ENCODE results near the gene RBP4. TPM values are rescaled to one million over a fixed set of nuclear protein-coding genes. Genes with fewer than 3 reads are reported as not detected.

RBP4 gene
- polyA plus RNA-seq (ENCODE audit: insufficient read length in 3 of 3): under 1 TPM; 0.61 to 0.98 (median 0.93) TPM
- long read RNA-seq, donor 1: 0 reads
- long read RNA-seq, donor 2: 0 reads
- long read RNA-seq, donor 3, transcript RBP4-201 (6 exons, 1,068 nt): major isoform, 23 of 23 reads
- long read RNA-seq, donor 3, partial matches to known transcripts: 0 of 23 reads
- long read RNA-seq, donor 3, other reads (novel, unspliced or antisense): 0 of 23 reads
- long read RNA-seq, donor 4: 0 reads
- long read RNA-seq, donor 5: 0 reads
- long read RNA-seq, donor 6: 0 reads
- long read RNA-seq, donor 7: 0 reads
- long read RNA-seq, donor 8: 0 reads
- long read RNA-seq, donor 9: 0 reads
- long read RNA-seq, donor 10: 0 reads
- long read RNA-seq, donor 11: 0 reads
- long read RNA-seq, donor 12: 0 reads
- long read RNA-seq, donor 13: 0 reads
- long read RNA-seq, donor 14: 0 reads
- long read RNA-seq, donor 15, partial matches to known transcripts: 0 of 1 reads
- long read RNA-seq, donor 15, other reads (novel, unspliced or antisense): 0 of 1 reads
- long read RNA-seq, donor 16, partial matches to known transcripts: 0 of 1 reads
- long read RNA-seq, donor 16, other reads (novel, unspliced or antisense): 0 of 1 reads

GRCh38 chr10:93601146-93601773 lies at the start of gene RBP4:
Gene RBP4, minus strand, starts transcription at chr10:93601235. Its CDS starts 207 bp downstream, at chr10:93601028.
- DNase-seq (ENCODE audit: extremely low read depth in 1 of 11, low read depth in 9 of 11, low spot score in 4 of 11): peak in 2 of 11 donors; percentile 18 to 19

GRCh38 chr10:93639791-93640190 lies 38.8 kb upstream of the RBP4 start:
- no peak for DNase-seq (ENCODE audit: extremely low read depth in 1 of 11, low read depth in 9 of 11, low spot score in 4 of 11)

GRCh38 chr10:93630625-93631557 lies 29.9 kb upstream of the RBP4 start:
- DNase-seq (ENCODE audit: extremely low read depth in 1 of 11, low read depth in 9 of 11, low spot score in 4 of 11): peak in 1 of 11 donors; percentile 5

- DNase-seq (ENCODE audit: extremely low read depth in 1 of 11, low read depth in 9 of 11, low spot score in 4 of 11): peak in 1 of 11 donors; percentile 12
Measured at GRCh38 chr10:93629647-93630305, 28.7 kb upstream of the RBP4 start.

- DNase-seq (ENCODE audit: extremely low read depth in 1 of 11, low read depth in 9 of 11, low spot score in 4 of 11): no peak
Measured at GRCh38 chr10:93628858-93629257, 27.8 kb upstream of the RBP4 start.

- DNase-seq (ENCODE audit: extremely low read depth in 1 of 11, low read depth in 9 of 11, low spot score in 4 of 11): no peak
Measured at GRCh38 chr10:93622942-93623341, 21.9 kb upstream of the RBP4 start.

- DNase-seq (ENCODE audit: extremely low read depth in 1 of 11, low read depth in 9 of 11, low spot score in 4 of 11): no peak
Measured at GRCh38 chr10:93620925-93621324, 19.9 kb upstream of the RBP4 start.

- no peak for DNase-seq (ENCODE audit: extremely low read depth in 1 of 11, low read depth in 9 of 11, low spot score in 4 of 11)
Measured at GRCh38 chr10:93615576-93616235, 14.7 kb upstream of the RBP4 start.

- DNase-seq (ENCODE audit: extremely low read depth in 1 of 11, low read depth in 9 of 11, low spot score in 4 of 11): no peak
Measured at GRCh38 chr10:93614101-93614825, 13.2 kb upstream of the RBP4 start.

GRCh38 chr10:93613126-93613525 lies 12.1 kb upstream of the RBP4 start:
- no peak for DNase-seq (ENCODE audit: extremely low read depth in 1 of 11, low read depth in 9 of 11, low spot score in 4 of 11)

- DNase-seq (ENCODE audit: extremely low read depth in 1 of 11, low read depth in 9 of 11, low spot score in 4 of 11): no peak
Measured at GRCh38 chr10:93612311-93612710, 11.3 kb upstream of the RBP4 start, which contains the start of gene PDE6C. Gene PDE6C, plus strand, starts transcription at chr10:93612537. Its CDS starts 189 bp downstream, at chr10:93612726.

- no peak for DNase-seq (ENCODE audit: extremely low read depth in 1 of 11, low read depth in 9 of 11, low spot score in 4 of 11)
Measured at GRCh38 chr10:93608421-93608820, 7.4 kb upstream of the RBP4 start.

GRCh38 chr10:93604146-93604545 lies 3.1 kb upstream of the RBP4 start:
- no peak for DNase-seq (ENCODE audit: extremely low read depth in 1 of 11, low read depth in 9 of 11, low spot score in 4 of 11)

- DNase-seq (ENCODE audit: extremely low read depth in 1 of 11, low read depth in 9 of 11, low spot score in 4 of 11): no peak
Measured at GRCh38 chr10:93603023-93603422, 2.0 kb upstream of the RBP4 start.

GRCh38 chr10:93601774-93602162 lies 733 bp upstream of the RBP4 start:
- DNase-seq (ENCODE audit: extremely low read depth in 1 of 11, low read depth in 9 of 11, low spot score in 4 of 11): no peak

- peak in 9 of 11 donors; percentile 10 to 46 (median 33) for DNase-seq (ENCODE audit: extremely low read depth in 1 of 11, low read depth in 9 of 11, low spot score in 4 of 11)
Measured at GRCh38 chr10:93600446-93601145, 439 bp downstream of the RBP4 start.

- no peak for DNase-seq (ENCODE audit: extremely low read depth in 1 of 11, low read depth in 9 of 11, low spot score in 4 of 11)
Measured at GRCh38 chr10:93599778-93600177, 1.3 kb downstream of the RBP4 start.
